Transverse colon (tissue), 4 donors: ENCODE results near the gene SDK1. TPM values are rescaled to one million over a fixed set of nuclear protein-coding genes. Genes with fewer than 3 reads are reported as not detected.

Source experiments
- DNase-seq: peaks from one replicate; pipeline ENCODE4 v3.0.0-alpha.2; 2019
- H3K27ac ChIP-seq, 4 donors: fragments of 200-600 bp; sonication (generic); 2 replicates each; pipeline ENCODE4 v1.5.1; 2016 to 2018; ENCODE audit warnings: inconsistent platforms in 4 of 4
- H3K27me3 ChIP-seq: fragments of 200-600 bp; sonication (generic); 2 replicates; pipeline ENCODE4 v1.5.1; 2017; ENCODE audit warnings: inconsistent platforms
- H3K36me3 ChIP-seq, 4 donors: fragments of 200-600 bp; sonication (generic); 2 replicates each; pipeline ENCODE4 v1.5.1; 2017 to 2019; ENCODE audit warnings: inconsistent platforms in 4 of 4
- H3K4me1 ChIP-seq, 4 donors: fragments of 200-600 bp; sonication (generic); 2 replicates each; pipeline ENCODE4 v1.5.1; 2017 to 2020; ENCODE audit warnings: inconsistent platforms in 4 of 4
- H3K4me3 ChIP-seq, 4 donors: fragments of 200-600 bp; sonication (generic); 1 replicate in 1 of 4; 2 replicates in 3 of 4; pipeline versions ENCODE4 v1.5.1 to v1.6.1; 2017 to 2019; ENCODE audit warnings: inconsistent platforms in 4 of 4
- H3K9me3 ChIP-seq, 2 donors: fragments of 200-600 bp; sonication (generic); 2 replicates each; pipeline ENCODE4 v1.5.1; 2017 to 2019; ENCODE audit warnings: inconsistent platforms in 2 of 2
- CTCF ChIP-seq, 5 experiments: fragments of 200-600 bp in 3 of 5; fragments of 450-650 bp in 2 of 5; sonication (generic) in 3 of 5; IDR thresholded peaks; 1 replicate in 2 of 5; 2 replicates in 3 of 5; pipeline ENCODE4 v1.5.1; 2016 to 2017; ENCODE audit warnings: antibody characterized with exemption in 5 of 5, inconsistent platforms in 3 of 5, mild to moderate bottlenecking in 2 of 5, moderate library complexity in 1 of 5
- EP300 ChIP-seq: sonication (generic); formaldehyde crosslinking; IDR thresholded peaks from one replicate; pipeline ENCODE4 v1.6.1; 2017; ENCODE audit warnings: antibody characterized with exemption, low read depth
- POLR2A ChIP-seq: fragments of 450-650 bp; IDR thresholded peaks from one replicate; pipeline ENCODE4 v1.6.1; 2016; ENCODE audit warnings: antibody characterized with exemption, mild to moderate bottlenecking, moderate library complexity
- POLR2AphosphoS5 ChIP-seq, 3 donors: sonication (generic); formaldehyde crosslinking; IDR thresholded peaks; one replicate each; pipeline ENCODE4 v1.6.1; 2016; ENCODE audit warnings: antibody characterized with exemption in 3 of 3
- WGBS, 2 donors: methylation state at CpG; one replicate each; pipeline ENCODE4 v1.1.5; 2018; ENCODE audit warnings: low coverage in 1 of 2; 5-methylcytosine and 5-hydroxymethylcytosine counted together
- in situ Hi-C, 4 donors: fragments of 200-750 bp; cut with MboI; loops; one replicate each; pipeline versions ENCODE4 v1.15.0 to v1.15.1; 2017; ENCODE audit warnings: low sequenced_read_pairs in 3 of 4, low pct_ligation_motif_present in 1 of 4, low pct_unique_long_range_greater_than_20kb in 1 of 4
- intact Hi-C: fragments of 100-400 bp; cut with DNase I; formaldehyde crosslinking; loops from one replicate; pipeline ENCODE4 v1.15.1; 2023; ENCODE audit warnings: low total_unique reads
- total RNA-seq, 4 donors: library from RNA; depleted of rRNA; stranded (reverse); fragments of >200 nt; gene quantifications; one replicate each; pipeline ENCODE4 v1.1.0, GENCODE V29; 2016

The SDK1 gene
- total RNA-seq, 4 donors from 2014 or later = 4.0 to 8.6 (median 5.4) TPM

DNA sequence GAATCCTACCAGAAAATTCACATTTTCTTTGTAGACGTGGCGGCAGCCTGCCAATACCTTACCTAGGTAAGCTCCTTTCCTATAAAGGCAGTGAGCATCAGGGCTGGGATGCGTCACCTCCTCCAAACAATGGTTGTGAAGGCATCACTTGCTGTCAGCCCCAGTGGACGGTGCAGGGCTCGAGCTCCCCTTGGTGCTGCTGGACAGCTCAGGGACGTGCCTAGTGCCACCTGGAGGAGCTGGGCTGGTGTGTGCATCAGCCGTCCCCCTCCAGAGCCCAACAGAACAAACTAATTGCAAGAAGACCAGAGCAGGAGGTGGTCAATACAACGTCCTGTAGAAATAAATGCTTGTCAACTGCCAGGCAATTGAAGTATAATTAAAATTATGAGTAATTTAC, 863.5 kb downstream of the SDK1 start:
- DNase-seq = no peak
- Histone ChIP-seq H3K27ac (no peak overlapping the region), H3K36me3 (no peaks in the 10 kb centered on the region), H3K9me3 (no peaks in the 10 kb centered on the region), H3K27me3 (no peaks in the 10 kb centered on the region), H3K4me1 (no peaks in the 10 kb centered on the region), H3K4me3 (no peak overlapping the region)
- 57 to 76% methylated on average over 1 to 8 of the region's 8 CpGs for WGBS, 2 donors
- in situ Hi-C loops (no loop called here), intact Hi-C loops (no loop called here)
- no peak for TF ChIP-seq EP300
- TF ChIP-seq POLR2A = no peak
- no peak for TF ChIP-seq POLR2AphosphoS5 (IDR thresholded peaks at IDR 0.05)
- no peak for TF ChIP-seq CTCF (IDR thresholded peaks at IDR 0.05)

DNA sequence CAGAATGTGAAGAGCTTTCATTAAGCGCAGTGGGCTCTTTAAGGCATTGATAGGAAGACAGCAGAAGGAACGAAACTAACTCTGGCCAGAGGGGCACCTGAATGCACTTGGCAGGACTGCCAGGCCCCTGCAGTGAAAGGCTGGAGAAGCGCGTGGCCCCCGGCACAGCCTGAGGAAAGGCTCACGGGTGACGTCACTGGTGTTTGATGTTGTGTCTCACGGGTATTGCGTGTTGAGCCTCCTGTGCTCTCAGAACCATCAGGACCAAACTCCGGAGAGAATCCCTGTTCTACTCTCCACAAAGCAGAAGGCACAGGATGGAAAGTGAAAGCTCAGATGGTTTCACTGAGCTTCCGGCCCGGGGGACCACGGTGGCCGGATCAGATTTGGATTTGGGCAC, 865.3 kb downstream of the SDK1 start:
- H3K4me1 ChIP-seq = no peaks in the 10 kb centered on the region
- in situ Hi-C loops = no loop called here
- H3K27me3 ChIP-seq = no peaks in the 10 kb centered on the region
- H3K36me3 ChIP-seq = no peaks in the 10 kb centered on the region
- no peak overlapping the region for H3K27ac ChIP-seq
- 90 to 95% methylated on average over 9 to 14 of the region's 14 CpGs for WGBS, 2 donors
- TF ChIP-seq POLR2AphosphoS5 (IDR thresholded peaks at IDR 0.05) (no peak), EP300 (no peak), CTCF (IDR thresholded peaks at IDR 0.05) (no peak), POLR2A (no peak)
- DNase-seq = no peak
- no peak overlapping the region for H3K4me3 ChIP-seq
- intact Hi-C loops = no loop called here
- no peaks in the 10 kb centered on the region for H3K9me3 ChIP-seq

- WGBS, 2 donors = 93 to 99% methylated on average over 5 to 6 of the region's 8 CpGs
- Histone ChIP-seq H3K9me3 (no peaks in the 10 kb centered on the region), H3K36me3 (no peaks in the 10 kb centered on the region), H3K27me3 (no peaks in the 10 kb centered on the region), H3K4me3 (no peak overlapping the region), H3K27ac (no peak overlapping the region), H3K4me1 (no peaks in the 10 kb centered on the region)
- DNase-seq = no peak
- TF ChIP-seq EP300 (no peak), POLR2AphosphoS5 (IDR thresholded peaks at IDR 0.05) (no peak)
- in situ Hi-C loops = no loop called here
- intact Hi-C loops = no loop called here
Observed at GRCh38 chr7:4166807-4167206, 865.8 kb downstream of the SDK1 start.

DNA sequence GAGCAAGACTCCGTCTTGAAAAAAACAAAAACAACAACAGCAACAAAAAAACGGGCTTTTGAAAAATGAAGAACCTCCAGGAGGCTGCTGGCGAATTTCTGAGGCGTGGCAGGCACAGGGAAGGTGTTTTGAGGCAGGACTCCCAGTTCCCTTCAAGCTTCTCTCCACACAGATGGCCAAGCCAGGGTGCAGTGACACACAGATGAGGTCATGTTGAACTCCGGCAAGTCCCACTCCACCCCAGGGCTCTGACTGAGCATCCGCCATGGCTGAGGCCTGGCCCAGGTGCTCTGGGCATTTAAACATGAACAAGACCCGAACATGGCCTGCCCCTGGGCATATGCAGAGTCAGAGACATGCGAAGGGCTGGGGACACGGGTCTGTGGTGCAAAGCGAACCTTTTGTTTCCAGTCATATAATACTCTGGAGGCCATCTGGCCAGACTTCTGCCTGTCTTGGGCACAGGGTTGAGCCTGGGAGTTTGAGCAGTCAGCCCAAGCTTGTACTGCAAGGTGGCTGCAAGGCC, 866.4 kb downstream of the SDK1 start:
- WGBS, 2 donors = 64 to 77% methylated on average over 4 to 6 of the region's 10 CpGs
- intact Hi-C loops (no loop called here), in situ Hi-C loops (no loop called here)
- H3K4me3 ChIP-seq = no peak overlapping the region
- no peaks in the 10 kb centered on the region for H3K36me3 ChIP-seq
- no peaks in the 10 kb centered on the region for H3K4me1 ChIP-seq
- no peak for TF ChIP-seq POLR2AphosphoS5 (IDR thresholded peaks at IDR 0.05)
- TF ChIP-seq CTCF (IDR thresholded peaks at IDR 0.05) = no peak
- TF ChIP-seq EP300 = no peak
- TF ChIP-seq POLR2A = no peak
- H3K27me3 ChIP-seq = no peaks in the 10 kb centered on the region
- H3K27ac ChIP-seq = no peak overlapping the region
- no peaks in the 10 kb centered on the region for H3K9me3 ChIP-seq
- no peak for DNase-seq

DNA sequence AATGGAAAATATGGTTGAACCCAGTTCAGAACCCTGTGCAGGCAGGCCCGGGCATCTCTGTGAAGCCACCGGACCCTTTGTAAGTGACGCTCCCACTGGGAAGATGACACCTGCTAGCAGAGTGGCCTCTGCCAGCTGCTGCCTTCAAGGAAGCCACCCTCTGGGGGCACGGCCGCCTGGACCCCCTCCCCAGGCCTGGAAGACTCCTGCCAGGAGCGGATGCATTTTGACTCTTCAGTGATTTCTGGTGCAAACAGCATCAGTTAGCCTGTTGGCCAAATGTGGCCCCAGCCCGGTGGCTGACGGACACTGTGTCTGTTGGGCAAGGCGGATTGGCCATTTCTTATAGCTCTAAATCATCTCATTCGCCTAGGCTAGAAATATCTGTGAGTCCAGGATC, 867.0 kb downstream of the SDK1 start:
- H3K36me3 ChIP-seq = no peaks in the 10 kb centered on the region
- TF ChIP-seq CTCF (IDR thresholded peaks at IDR 0.05) (no peak), POLR2AphosphoS5 (IDR thresholded peaks at IDR 0.05) (no peak), POLR2A (no peak), EP300 (no peak)
- H3K4me3 ChIP-seq = no peak overlapping the region
- no peaks in the 10 kb centered on the region for H3K9me3 ChIP-seq
- no peaks in the 10 kb centered on the region for H3K4me1 ChIP-seq
- in situ Hi-C loops (no loop called here), intact Hi-C loops (no loop called here)
- no peak overlapping the region for H3K27ac ChIP-seq
- 95% methylated on average over 10 of the region's 10 CpGs; no CpG with 5 or more reads in 1 of the 2 donors for WGBS, 2 donors
- DNase-seq = no peak
- H3K27me3 ChIP-seq = no peaks in the 10 kb centered on the region
